ENCODE measurements around the gene UCP2. TPM values are rescaled to one million over a fixed set of nuclear protein-coding genes. Genes with fewer than 3 reads are reported as not detected.
A peak's percentile ranks its signal among the peaks of the same experiment; 100 is the strongest.

UCP2 gene
- total and polyA plus RNA-seq, 10 of the 15 experiments (the other 5 are each of a cell fraction or from before 2014, with no cell fraction given): 32.9 to 248 (median 154) TPM

DNA sequence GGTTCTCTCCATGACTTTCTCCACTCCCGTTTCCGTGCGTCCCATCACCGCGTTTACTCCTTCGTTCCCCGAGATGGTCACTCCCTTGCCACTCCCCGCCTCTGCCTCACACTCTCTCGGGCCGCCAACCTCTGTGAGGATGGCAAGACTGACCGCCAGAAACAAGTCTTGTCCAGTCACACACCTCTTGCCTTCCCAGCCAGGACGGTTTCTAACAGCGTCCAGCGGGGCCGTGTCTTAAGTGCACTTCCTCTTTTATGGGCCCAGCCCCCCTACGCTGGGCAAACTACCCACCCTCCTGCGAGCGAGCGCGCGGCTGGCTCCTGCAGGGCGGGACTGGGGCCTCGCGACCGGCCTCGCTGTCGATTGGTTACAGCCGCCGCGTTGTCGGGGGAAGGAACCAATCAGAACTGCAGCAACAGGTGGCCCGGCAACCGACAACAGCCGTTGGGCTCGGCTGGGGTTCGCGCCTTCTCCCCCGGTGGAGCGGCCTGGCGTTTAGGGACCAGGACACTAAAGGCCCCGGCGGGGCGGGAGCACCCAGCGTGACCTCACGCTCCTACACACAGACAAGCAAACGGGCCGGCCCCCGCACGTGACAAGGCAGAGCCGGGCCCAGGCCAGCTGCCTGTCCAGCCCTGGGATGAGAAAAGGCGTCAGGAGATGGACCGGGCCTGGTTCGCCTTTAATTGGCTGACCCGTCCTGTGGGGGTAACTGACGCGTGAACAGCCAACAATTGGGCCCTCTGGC, 522 bp upstream of the UCP2 start (continued):
- TF ChIP-seq MTA3 (IDR thresholded peaks at IDR 0.05; ENCODE audit: borderline replicate concordance, low read length) (no peak), HDAC6 (IDR thresholded peaks at IDR 0.05; ENCODE audit: unreplicated experiment) (no peak), DPF2 (IDR thresholded peaks at IDR 0.05) (peak; percentile 76), SREBF1 (IDR thresholded peaks at IDR 0.05; ENCODE audit: low read length) (no peak), CHD2 (IDR thresholded peaks at IDR 0.05; ENCODE audit: borderline replicate concordance, low read depth, low read length) (0 out of 2 replicates have a peak, but pooled peaks have one; percentile 47), IKZF1 (conservative IDR thresholded peaks at IDR 0.05) (peak; percentile 86), STAT3 (IDR thresholded peaks at IDR 0.05; ENCODE audit: low read depth, low read length) (no peak), IRF4 (IDR thresholded peaks at IDR 0.05; ENCODE audit: low read depth, low read length) (no peak), YY1 (IDR thresholded peaks at IDR 0.05; ENCODE audit: low read depth, low read length) (no peak), USF1 (IDR thresholded peaks at IDR 0.05; ENCODE audit: borderline replicate concordance, extremely low read length, insufficient read depth, low read depth, low read length) (peak; percentile 74), ATF2 (IDR thresholded peaks at IDR 0.05; ENCODE audit: low read length) (no peak), CBFB (IDR thresholded peaks at IDR 0.05; ENCODE audit: low read depth) (0 out of 2 replicates have a peak, but pooled peaks have one; percentile 15), NRF1 (conservative IDR thresholded peaks at IDR 0.05; ENCODE audit: low read depth, low read length) (no peak), RELA (IDR thresholded peaks at IDR 0.05; ENCODE audit: borderline replicate concordance, partially characterized antibody) (peak; percentile 67), TCF3 (IDR thresholded peaks at IDR 0.05; ENCODE audit: borderline replicate concordance, insufficient read depth, low read depth, low read length) (peak; percentile 78; the same call in 1 of the 2 replicates), NFXL1 (IDR thresholded peaks at IDR 0.05; ENCODE audit: borderline replicate concordance) (no peak), SMAD5 (IDR thresholded peaks at IDR 0.05; ENCODE audit: low read depth) (peak; percentile 82; the same call in 1 of the 2 replicates), ZNF207 (IDR thresholded peaks at IDR 0.05; ENCODE audit: borderline replicate concordance) (peak; percentile 78), FOXK2 (IDR thresholded peaks at IDR 0.05) (no peak), TARDBP (IDR thresholded peaks at IDR 0.05; ENCODE audit: borderline replicate concordance) (0 out of 2 replicates have a peak, but pooled peaks have one; percentile 2), EP300 (IDR thresholded peaks at IDR 0.05; ENCODE audit: borderline replicate concordance in 1 of 2, control insufficient read depth in 1 of 2, low read depth in 2 of 2, low read length in 2 of 2) (peak in 1 of 2 experiments; percentile 4; a peak in 1 of 4 replicates), ZNF24 (IDR thresholded peaks at IDR 0.05) (no peak), ZNF217 (IDR thresholded peaks at IDR 0.05) (no peak), EED (IDR thresholded peaks at IDR 0.05; ENCODE audit: low read depth) (peak; percentile 36; the same call in 1 of the 2 replicates)
- TF ChIP-seq, protein P1, sequence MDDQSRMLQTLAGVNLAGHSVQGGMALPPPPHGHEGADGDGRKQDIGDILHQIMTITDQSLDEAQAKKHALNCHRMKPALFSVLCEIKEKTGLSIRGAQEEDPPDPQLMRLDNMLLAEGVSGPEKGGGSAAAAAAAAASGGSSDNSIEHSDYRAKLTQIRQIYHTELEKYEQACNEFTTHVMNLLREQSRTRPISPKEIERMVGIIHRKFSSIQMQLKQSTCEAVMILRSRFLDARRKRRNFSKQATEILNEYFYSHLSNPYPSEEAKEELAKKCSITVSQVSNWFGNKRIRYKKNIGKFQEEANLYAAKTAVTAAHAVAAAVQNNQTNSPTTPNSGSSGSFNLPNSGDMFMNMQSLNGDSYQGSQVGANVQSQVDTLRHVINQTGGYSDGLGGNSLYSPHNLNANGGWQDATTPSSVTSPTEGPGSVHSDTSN (IDR thresholded peaks at IDR 0.05; ENCODE audit: insufficient replicate concordance, low read depth, low read length): no peak
- TF ChIP-seq, protein P2, sequence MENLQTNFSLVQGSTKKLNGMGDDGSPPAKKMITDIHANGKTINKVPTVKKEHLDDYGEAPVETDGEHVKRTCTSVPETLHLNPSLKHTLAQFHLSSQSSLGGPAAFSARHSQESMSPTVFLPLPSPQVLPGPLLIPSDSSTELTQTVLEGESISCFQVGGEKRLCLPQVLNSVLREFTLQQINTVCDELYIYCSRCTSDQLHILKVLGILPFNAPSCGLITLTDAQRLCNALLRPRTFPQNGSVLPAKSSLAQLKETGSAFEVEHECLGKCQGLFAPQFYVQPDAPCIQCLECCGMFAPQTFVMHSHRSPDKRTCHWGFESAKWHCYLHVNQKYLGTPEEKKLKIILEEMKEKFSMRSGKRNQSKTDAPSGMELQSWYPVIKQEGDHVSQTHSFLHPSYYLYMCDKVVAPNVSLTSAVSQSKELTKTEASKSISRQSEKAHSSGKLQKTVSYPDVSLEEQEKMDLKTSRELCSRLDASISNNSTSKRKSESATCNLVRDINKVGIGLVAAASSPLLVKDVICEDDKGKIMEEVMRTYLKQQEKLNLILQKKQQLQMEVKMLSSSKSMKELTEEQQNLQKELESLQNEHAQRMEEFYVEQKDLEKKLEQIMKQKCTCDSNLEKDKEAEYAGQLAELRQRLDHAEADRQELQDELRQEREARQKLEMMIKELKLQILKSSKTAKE (IDR thresholded peaks at IDR 0.05; ENCODE audit: low read depth, poor library complexity, severe bottlenecking): no peak

Data from GM12878 (cell line).